ENCODE measurements around the gene SLC37A1. TPM values are rescaled to one million over a fixed set of nuclear protein-coding genes. Genes with fewer than 3 reads are reported as not detected.
"Not testable (repeated sequence)": the region's sequence is repeated elsewhere in the genome, so short reads cannot be mapped to it uniquely, and the experiment has no call there.

SLC37A1 gene
- total RNA-seq, 1 donor from 2014 or later, result 23.0 TPM

DNA sequence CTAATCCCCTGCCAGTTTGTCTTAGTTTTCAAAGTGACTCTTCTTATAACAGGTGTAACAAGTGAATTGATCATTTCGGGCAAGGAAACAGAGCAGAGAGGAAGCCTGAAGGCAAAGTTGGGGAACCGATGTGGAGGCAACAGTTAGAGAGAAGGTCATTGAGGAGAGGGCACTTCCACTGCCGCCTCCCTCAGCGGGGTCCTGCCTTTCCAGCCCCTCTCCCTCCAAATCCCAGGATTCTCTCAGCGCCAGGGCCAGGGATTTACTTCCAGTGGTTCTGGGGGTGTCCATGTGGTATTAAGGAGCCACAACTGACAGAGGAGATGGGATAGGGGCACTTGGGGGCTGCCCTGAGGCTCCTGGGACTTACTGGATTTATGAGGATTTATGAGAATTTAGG lies 100.1 kb downstream of the SLC37A1 start:
- Mint-ChIP-seq H3K4me3 (no peak overlapping the region), H3K27ac (no peak overlapping the region), H3K36me3 (ENCODE audit: low read depth) (no peaks in the 10 kb centered on the region), H3K27me3 (peaks cover 10% of the 10 kb centered on the region), H3K4me1 (peaks cover 14% of the 10 kb centered on the region), H3K9me3 (peaks cover 4% of the 10 kb centered on the region)
- intact Hi-C loops (cut with micrococcal nuclease), result loop anchor here (2.0 to 10.0 kb wide), 3 partner anchors 71 to 196 kb away; no protein-coding TSS in a partner anchor
- DNase-seq, result no peak

DNA sequence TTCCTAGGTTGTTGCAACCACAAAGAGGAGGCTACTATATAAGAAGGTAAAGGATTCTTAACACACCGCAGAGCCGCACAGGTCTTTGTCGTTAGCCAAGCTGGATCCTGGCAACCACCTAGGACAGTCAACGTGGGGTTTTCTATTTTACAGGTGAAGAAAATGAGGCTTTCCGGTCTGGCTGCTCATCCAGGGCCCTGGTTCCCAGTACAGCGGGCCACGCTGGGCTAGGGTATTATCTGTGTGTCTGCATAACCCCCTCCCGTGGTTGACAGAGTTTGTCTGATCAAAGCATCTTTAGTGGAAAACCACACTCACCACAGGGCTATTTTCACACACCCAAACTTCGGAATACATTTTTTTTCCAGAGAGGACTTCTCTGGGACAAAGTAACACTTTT lies 100.7 kb downstream of the SLC37A1 start:
- peak; percentile 88 for DNase-seq
- Mint-ChIP-seq H3K27ac (no peak overlapping the region), H3K27me3 (peaks cover 13% of the 10 kb centered on the region), H3K9me3 (no peaks in the 10 kb centered on the region), H3K4me3 (no peak overlapping the region), H3K4me1 (peaks cover 11% of the 10 kb centered on the region), H3K36me3 (ENCODE audit: low read depth) (no peaks in the 10 kb centered on the region)
- intact Hi-C loops (cut with micrococcal nuclease), result loop anchor here (2.0 to 10.0 kb wide), 3 partner anchors 70 to 197 kb away; no protein-coding TSS in a partner anchor

DNA sequence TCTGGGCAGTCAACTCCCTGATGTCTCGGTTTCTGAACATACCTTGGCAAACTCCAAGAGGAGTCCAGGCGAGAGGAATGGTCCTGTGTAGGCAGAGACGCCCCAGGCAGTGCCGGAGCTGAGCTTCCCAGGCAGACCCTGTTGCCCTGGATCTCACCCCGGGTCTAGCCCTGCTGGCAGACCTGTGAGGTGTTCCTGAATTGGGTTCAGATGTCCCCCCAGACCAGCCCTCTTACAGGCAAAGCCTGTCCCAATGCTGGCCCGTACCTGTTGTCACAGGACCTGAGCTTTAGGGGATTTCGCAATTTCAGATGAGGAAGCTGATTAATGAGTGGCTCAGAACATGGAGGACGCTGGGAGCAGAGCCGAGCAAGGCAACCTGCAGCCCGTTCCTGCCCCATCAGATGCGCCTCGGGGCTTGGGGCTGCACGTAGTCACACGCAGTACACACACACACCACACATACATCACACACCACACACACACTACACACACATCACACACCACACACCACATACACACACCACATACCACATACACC lies 101.2 kb downstream of the SLC37A1 start:
- DNase-seq, result peak; percentile 87
- Mint-ChIP-seq H3K27ac (no peak overlapping the region), H3K36me3 (ENCODE audit: low read depth) (no peaks in the 10 kb centered on the region), H3K4me1 (peaks cover 8% of the 10 kb centered on the region), H3K27me3 (peaks cover 14% of the 10 kb centered on the region), H3K4me3 (no peak overlapping the region), H3K9me3 (no peaks in the 10 kb centered on the region)
- intact Hi-C loops (cut with micrococcal nuclease), result loop anchor here (2.0 to 10.0 kb wide), 3 partner anchors 70 to 198 kb away; no protein-coding TSS in a partner anchor

DNA sequence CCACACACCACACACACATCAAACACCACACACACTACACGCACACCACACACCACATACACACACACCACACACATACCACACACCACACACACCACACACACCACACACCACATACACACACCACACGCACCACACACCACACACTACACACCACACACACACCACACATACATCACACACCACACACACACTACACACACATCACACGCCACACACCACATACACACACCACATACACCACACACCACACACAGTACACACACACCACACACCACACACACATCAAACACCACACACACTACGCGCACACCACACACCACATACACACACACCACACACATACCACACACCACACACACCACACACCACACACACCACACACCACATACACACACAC lies 101.7 kb downstream of the SLC37A1 start:
- DNase-seq; H3K4me1 Mint-ChIP-seq; H3K27ac Mint-ChIP-seq; H3K4me3 Mint-ChIP-seq; H3K36me3 Mint-ChIP-seq (ENCODE audit: low read depth); H3K9me3 Mint-ChIP-seq: not testable (repeated sequence)
- H3K27me3 Mint-ChIP-seq, result peaks cover 16% of the 10 kb centered on the region
- intact Hi-C loops (cut with micrococcal nuclease), result loop anchor here (2.0 to 10.0 kb wide), 2 partner anchors 69 to 119 kb away; no protein-coding TSS in a partner anchor

DNA sequence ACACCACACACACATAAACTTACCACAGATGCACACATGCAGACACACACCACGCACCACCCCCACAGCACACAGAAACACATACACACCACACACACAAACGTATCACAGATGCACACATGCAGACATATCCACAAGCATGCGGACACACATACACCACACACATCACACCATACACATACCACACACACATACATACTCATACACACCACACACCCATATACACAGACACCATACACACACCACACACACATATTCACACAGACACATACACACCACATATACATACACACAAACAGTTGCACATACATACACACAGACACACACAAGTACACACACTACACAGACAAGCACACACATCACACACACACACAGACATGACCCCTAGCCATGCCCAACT lies 102.3 kb downstream of the SLC37A1 start:
- DNase-seq, result no peak
- intact Hi-C loops (cut with micrococcal nuclease), result loop anchor here (2.0 to 10.0 kb wide), 2 partner anchors 69 to 119 kb away; no protein-coding TSS in a partner anchor
- no peak overlapping the region for H3K27ac Mint-ChIP-seq
- no peaks in the 10 kb centered on the region for H3K9me3 Mint-ChIP-seq
- no peak overlapping the region for H3K4me3 Mint-ChIP-seq
- H3K36me3 Mint-ChIP-seq (ENCODE audit: low read depth), result no peaks in the 10 kb centered on the region
- peaks cover 3% of the 10 kb centered on the region for H3K4me1 Mint-ChIP-seq
- H3K27me3 Mint-ChIP-seq, result peaks cover 17% of the 10 kb centered on the region

DNA sequence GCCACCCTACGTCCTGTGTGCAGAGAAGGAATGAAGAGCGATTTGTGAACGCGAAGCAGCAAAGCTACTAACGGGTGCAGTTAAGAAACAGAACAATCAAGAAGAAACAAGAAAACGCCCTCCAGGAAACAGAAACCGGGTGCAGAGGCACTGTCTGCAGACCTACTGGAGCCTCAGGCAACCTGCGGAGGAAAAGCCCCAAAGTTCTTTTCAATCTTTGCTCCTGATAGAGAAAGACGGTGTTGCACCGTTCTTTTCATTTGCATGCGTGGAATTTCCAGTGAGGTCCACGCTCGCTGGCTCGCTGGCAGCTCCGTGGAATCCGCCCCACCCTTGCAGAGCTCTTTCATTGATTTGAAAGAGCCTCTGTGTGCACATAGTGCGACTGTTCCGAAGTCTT lies 102.8 kb downstream of the SLC37A1 start:
- H3K4me1 Mint-ChIP-seq, result peaks cover 3% of the 10 kb centered on the region
- H3K9me3 Mint-ChIP-seq, result no peaks in the 10 kb centered on the region
- no peak overlapping the region for H3K27ac Mint-ChIP-seq
- no peak overlapping the region for H3K4me3 Mint-ChIP-seq
- DNase-seq, result peak; percentile 85
- intact Hi-C loops (cut with micrococcal nuclease), result loop anchor here (10.0 kb wide), 1 partner anchor 118 kb away; no protein-coding TSS in a partner anchor
- no peaks in the 10 kb centered on the region for H3K36me3 Mint-ChIP-seq (ENCODE audit: low read depth)
- peaks cover 17% of the 10 kb centered on the region for H3K27me3 Mint-ChIP-seq

DNA sequence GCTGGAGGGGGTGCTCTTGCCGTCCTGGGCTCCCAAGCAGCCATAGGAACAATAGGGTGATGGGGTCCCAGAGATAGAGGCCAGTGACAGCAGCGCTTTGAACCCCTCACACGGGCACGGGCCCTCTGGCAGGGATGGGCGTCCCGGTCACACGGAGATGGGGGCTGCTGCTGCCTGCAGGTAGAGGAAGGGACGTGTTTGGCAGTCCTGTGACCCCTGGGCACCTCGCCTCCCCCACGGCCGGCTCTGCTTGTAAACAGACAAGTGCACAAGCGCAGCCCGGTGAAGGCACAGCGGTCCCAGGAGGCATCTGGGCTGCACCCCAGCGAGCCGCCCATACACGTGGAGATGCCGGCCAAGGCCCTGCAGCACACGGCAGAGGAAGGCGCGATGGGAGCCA lies 103.3 kb downstream of the SLC37A1 start:
- Mint-ChIP-seq H3K4me1 (peaks cover 3% of the 10 kb centered on the region), H3K27me3 (peaks cover 20% of the 10 kb centered on the region), H3K4me3 (no peak overlapping the region), H3K9me3 (no peaks in the 10 kb centered on the region), H3K36me3 (ENCODE audit: low read depth) (no peaks in the 10 kb centered on the region), H3K27ac (no peak overlapping the region)
- DNase-seq, result no peak
- intact Hi-C loops (cut with micrococcal nuclease), result loop anchor here (10.0 kb wide), 1 partner anchor 118 kb away; no protein-coding TSS in a partner anchor

DNA sequence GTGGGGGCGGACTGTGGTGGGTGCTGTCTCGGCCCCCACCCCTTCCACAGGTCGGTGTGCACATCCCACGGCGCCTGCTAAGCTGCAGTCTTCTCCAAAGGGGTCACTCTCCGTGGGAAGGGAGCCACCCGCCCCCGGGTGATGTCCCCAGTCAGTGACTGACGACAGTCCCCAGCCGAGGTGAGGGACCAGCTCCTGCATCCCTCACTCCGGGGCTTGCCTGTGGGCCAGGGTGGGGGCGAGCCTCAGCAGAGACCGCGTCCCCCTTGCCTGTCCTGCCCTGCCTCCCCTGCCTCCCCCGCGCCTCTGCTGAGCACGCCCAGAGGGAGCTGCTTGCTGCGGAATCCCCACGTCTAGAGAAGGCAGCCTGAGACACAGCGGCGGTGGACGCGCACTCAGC lies 103.8 kb downstream of the SLC37A1 start:
- peaks cover 3% of the 10 kb centered on the region for H3K4me1 Mint-ChIP-seq
- no peaks in the 10 kb centered on the region for H3K9me3 Mint-ChIP-seq
- no peaks in the 10 kb centered on the region for H3K36me3 Mint-ChIP-seq (ENCODE audit: low read depth)
- intact Hi-C loops (cut with micrococcal nuclease), result loop anchor here (10.0 kb wide), 1 partner anchor 117 kb away; no protein-coding TSS in a partner anchor
- no peak overlapping the region for H3K4me3 Mint-ChIP-seq
- DNase-seq, result no peak
- H3K27ac Mint-ChIP-seq, result no peak overlapping the region
- peaks cover 25% of the 10 kb centered on the region for H3K27me3 Mint-ChIP-seq

DNA sequence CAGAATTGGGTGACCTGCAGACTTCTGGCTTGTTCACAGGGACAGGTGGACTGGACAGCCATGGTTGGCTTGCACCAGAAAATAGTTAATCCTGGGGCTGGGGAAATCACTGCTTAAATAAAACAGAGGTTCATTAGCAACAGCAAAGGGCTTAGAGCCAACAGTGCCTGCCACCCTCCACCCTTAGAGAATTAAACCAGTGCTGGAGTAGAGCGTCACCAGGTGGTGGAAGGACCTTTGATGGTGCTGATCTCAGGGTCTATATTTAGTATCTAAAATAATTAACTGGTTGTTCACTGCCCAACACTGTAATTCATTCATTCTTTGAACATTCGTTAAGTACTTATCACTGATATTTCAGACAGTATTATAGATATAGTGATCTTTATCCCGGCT lies 105.1 kb downstream of the SLC37A1 start:
- intact Hi-C loops (cut with micrococcal nuclease), result loop anchor here (10.0 kb wide), 1 partner anchor 116 kb away; no protein-coding TSS in a partner anchor
- H3K4me1 Mint-ChIP-seq, result no peaks in the 10 kb centered on the region
- no peak overlapping the region for H3K27ac Mint-ChIP-seq
- no peaks in the 10 kb centered on the region for H3K9me3 Mint-ChIP-seq
- H3K36me3 Mint-ChIP-seq (ENCODE audit: low read depth), result no peaks in the 10 kb centered on the region
- no peak overlapping the region for H3K4me3 Mint-ChIP-seq
- DNase-seq, result no peak
- H3K27me3 Mint-ChIP-seq, result peaks cover 26% of the 10 kb centered on the region

DNA sequence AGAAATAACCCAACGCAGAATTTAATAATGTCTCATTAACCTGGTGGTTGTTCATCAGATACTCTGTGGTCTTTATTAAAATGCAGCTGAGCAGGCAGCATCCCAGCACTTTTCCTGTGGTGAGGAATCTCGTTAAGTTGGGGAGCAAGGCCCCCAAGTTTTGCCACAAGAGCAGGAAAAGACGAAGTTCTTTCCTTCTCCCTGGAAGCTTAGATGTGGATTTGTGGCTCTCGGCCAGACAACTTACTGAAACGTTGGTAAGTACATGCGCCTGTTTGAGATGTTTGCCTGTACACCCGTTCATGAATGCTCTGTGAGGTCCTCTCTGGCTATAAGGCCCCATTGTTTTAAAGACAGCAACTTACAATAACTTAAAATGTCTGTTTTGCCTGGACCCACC lies 105.5 kb downstream of the SLC37A1 start:
- no peaks in the 10 kb centered on the region for H3K36me3 Mint-ChIP-seq (ENCODE audit: low read depth)
- peaks cover 27% of the 10 kb centered on the region for H3K27me3 Mint-ChIP-seq
- H3K27ac Mint-ChIP-seq, result no peak overlapping the region
- no peak overlapping the region for H3K4me3 Mint-ChIP-seq
- intact Hi-C loops (cut with micrococcal nuclease), result loop anchor here (10.0 kb wide), 1 partner anchor 116 kb away; no protein-coding TSS in a partner anchor
- H3K4me1 Mint-ChIP-seq, result no peaks in the 10 kb centered on the region
- H3K9me3 Mint-ChIP-seq, result no peaks in the 10 kb centered on the region
- DNase-seq, result no peak

DNA sequence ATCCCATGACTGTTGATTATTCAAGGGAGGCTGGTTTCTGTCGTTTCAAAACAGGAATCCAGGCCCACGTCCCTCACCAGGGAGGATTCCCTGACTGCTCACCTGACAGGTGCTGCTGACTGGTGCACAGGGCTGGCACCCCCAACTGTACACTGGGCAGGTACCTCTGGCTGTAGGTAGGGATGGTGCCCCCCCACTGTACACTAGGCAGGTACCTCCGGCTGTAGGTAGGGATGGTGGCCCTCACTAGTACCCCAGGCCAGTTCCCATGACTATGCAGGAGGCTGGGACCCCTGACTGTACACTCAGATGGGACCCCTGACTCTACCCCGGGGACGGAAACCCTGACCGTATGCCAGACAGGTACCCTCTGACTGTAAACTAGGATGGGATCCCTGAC lies 106.2 kb downstream of the SLC37A1 start:
- Mint-ChIP-seq H3K4me3 (no peak overlapping the region), H3K9me3 (no peaks in the 10 kb centered on the region), H3K27me3 (peaks cover 31% of the 10 kb centered on the region), H3K27ac (no peak overlapping the region), H3K4me1 (no peaks in the 10 kb centered on the region), H3K36me3 (ENCODE audit: low read depth) (no peaks in the 10 kb centered on the region)
- no peak for DNase-seq
- intact Hi-C loops (cut with micrococcal nuclease), result loop anchor here (10.0 kb wide), 1 partner anchor 115 kb away; no protein-coding TSS in a partner anchor

DNA sequence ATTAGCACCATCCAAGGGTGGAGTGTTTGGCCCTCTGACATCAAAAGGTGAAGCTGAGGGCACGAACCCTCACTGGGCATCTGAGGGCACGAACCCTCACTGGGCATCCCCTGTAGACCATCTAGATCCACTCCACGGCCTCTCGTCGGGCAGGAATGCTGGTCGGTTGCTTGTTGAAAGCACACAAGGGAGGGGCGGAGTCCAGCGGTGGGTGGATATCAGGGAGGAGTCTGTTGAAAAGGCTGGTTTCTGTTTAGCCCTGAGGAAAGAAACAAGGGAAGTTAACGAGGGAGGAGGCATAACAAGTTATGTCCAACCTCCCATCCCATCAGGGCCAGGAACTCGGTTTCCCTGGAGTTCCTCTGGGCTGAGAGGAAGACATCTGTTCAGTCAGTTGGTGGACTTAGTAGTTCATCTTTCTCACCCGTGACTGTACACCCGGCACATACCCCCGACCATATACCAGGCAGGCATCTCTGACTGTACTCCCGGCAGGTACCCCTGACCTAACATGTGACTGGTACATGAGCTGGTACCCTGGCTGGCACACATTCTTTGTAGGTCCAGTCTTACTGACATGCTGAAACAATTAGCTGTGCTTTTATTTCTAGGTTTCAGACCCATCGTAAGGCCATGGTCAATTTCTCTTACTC lies 107.6 kb downstream of the SLC37A1 start:
- H3K9me3 Mint-ChIP-seq, result no peaks in the 10 kb centered on the region
- H3K27ac Mint-ChIP-seq, result no peak overlapping the region
- intact Hi-C loops (cut with micrococcal nuclease), result no loop called here
- no peaks in the 10 kb centered on the region for H3K4me1 Mint-ChIP-seq
- no peak overlapping the region for H3K4me3 Mint-ChIP-seq
- no peaks in the 10 kb centered on the region for H3K36me3 Mint-ChIP-seq (ENCODE audit: low read depth)
- no peak for DNase-seq
- H3K27me3 Mint-ChIP-seq, result peaks cover 37% of the 10 kb centered on the region

DNA sequence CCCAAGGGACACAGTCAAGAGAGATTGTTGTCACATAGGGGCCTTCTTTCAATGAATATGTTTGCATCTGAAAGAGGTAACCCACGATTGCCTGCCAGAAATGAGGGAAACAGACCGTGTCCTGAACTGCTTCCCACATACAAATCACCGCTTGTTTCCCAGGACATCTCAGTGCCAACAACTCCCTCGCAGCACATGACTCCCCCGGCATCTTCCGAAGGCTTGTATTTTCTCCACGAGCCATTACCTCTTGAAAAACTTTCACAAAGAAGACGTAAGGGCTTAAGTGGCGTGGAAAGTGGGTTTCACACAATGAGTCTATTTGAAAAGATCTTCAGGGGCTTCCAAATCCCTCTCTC lies 108.1 kb downstream of the SLC37A1 start:
- Mint-ChIP-seq H3K27ac (no peak overlapping the region), H3K36me3 (ENCODE audit: low read depth) (no peaks in the 10 kb centered on the region), H3K4me1 (no peaks in the 10 kb centered on the region), H3K27me3 (peaks cover 38% of the 10 kb centered on the region), H3K9me3 (no peaks in the 10 kb centered on the region), H3K4me3 (no peak overlapping the region)
- intact Hi-C loops (cut with micrococcal nuclease), result no loop called here
- DNase-seq, result no peak

DNA sequence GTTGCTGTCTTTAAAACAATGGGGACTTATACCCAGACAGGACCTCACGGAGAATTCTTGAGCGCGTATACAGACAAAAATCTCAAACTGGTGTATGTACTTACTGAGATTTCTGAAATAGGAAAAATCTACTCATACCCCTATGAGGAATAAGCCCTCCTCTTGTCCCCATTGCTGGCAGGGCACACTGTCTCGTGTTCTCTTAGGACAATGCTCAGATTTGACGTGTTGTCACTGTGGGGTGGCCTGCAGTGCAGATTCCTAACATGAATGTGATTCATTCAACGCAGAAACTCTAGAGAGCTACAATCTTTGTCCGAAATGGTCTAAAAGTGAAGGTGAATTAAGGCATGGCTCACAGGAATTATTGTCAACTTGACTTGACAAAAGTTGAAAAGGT lies 108.6 kb downstream of the SLC37A1 start:
- H3K27ac Mint-ChIP-seq, result no peak overlapping the region
- peaks cover 40% of the 10 kb centered on the region for H3K27me3 Mint-ChIP-seq
- intact Hi-C loops (cut with micrococcal nuclease), result no loop called here
- H3K4me3 Mint-ChIP-seq, result no peak overlapping the region
- no peak for DNase-seq
- no peaks in the 10 kb centered on the region for H3K9me3 Mint-ChIP-seq
- H3K4me1 Mint-ChIP-seq, result no peaks in the 10 kb centered on the region
- H3K36me3 Mint-ChIP-seq (ENCODE audit: low read depth), result no peaks in the 10 kb centered on the region

Measured in activated CD4-positive, alpha-beta T cell treated with anti-CD3 and anti-CD28 coated beads, Interleukin-2, amount 10 ng/mL, durations not matched to agents 24 days and 14 days (primary cell).